Measurements from ENCODE around the gene ORC6.

ORC6 gene

GRCh38 chr16:46712911-46713310 lies 23.5 kb downstream of the ORC6 start:
- no peak for DNase-seq (ENCODE audit: low read depth)
- no peak for TF ChIP-seq CTCF (IDR thresholded peaks at IDR 0.05; ENCODE audit: low read depth, low read length, missing control alignments)
- no peak overlapping the region for H3K4me3 ChIP-seq (ENCODE audit: low read depth, low read length)

DNA sequence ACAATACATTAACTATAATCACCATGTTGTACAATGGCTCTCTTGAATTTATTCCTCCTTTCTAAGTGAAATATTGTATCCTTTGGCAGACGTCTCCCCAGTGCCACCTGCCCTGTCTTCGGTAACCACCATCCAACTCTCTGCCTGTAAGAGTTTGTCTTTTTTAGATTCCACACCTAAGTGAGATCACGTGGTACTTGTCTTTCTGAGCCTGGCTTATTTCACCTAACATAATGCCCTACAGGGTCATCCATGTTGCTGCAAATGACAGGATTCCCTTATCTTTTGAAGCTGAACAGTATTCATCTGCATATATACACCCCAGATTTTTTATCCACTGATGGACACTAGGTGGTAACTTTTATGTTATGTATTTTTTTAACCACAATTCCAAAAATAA lies 24.2 kb downstream of the ORC6 start:
- no peak for DNase-seq (ENCODE audit: low read depth)
- H3K4me3 ChIP-seq (ENCODE audit: low read depth, low read length): no peak overlapping the region
- TF ChIP-seq CTCF (IDR thresholded peaks at IDR 0.05; ENCODE audit: low read depth, low read length, missing control alignments): no peak

DNA sequence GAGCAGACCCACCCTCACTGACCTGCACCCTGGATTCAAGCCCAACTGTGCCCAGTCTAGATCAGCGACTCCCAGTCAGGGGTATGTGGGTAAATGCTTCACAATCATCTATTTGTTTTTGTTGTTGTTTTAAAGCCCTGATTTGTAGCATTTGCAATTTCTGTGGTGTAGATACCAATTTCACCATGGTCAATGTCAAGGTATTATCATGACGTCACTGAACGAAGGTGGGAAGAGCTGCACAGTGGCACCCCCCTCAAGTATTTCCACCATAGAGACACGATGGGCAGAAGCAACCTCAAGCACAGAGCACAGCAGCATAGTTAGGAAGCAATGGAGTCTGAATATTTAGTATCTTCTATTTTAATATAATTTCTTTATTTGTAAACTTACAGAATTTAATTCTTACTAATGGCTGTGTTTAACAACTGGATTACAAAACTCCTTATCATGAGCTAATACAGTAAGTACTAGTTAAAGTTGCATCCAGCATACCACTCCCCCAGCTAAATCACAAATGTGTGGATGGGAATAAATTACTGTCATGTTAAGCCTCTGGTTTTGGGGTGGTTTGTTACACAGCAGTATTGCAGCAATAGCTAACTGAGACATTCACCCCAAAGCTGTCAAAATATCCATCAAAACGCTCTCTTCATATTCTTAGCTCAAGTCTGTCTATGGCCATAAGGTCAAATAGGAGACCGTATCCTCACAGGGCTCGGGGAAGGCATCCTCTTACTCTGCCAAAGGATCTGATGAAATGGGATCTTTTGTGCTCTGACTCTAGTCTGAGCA lies 25.5 kb downstream of the ORC6 start:
- H3K4me3 ChIP-seq (ENCODE audit: low read depth, low read length): no peak overlapping the region
- DNase-seq (ENCODE audit: low read depth): no peak
- no peak for TF ChIP-seq CTCF (IDR thresholded peaks at IDR 0.05; ENCODE audit: low read depth, low read length, missing control alignments)

DNA sequence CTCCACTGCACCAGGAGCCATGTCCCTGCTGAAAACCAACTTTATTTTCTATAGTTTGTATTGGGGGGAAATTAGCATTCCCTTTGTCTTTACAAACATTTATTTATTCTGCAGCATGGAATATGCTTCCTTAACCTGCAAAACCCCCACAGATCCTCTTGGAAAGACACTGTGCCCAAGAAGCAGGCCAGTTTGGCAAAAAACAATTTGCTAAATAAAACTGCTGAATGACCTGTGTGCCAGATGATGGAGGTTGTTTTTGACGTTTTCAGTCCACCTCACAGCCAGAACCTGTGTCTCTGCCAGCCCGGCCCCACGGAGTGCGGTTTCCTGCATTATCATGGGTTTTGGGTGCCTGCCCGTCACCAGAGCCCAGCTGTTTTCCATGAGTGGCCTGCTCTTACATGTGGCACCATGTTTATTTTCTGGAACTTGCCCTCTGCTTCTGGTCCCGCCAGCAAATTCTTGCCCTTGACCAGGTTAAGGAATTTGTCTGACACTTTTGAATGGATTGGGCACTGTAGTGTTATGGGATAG lies 26.4 kb downstream of the ORC6 start:
- H3K4me3 ChIP-seq (ENCODE audit: low read depth, low read length): no peak overlapping the region
- no peak for DNase-seq (ENCODE audit: low read depth)

GRCh38 chr16:46717692-46718091 lies 28.2 kb downstream of the ORC6 start:
- H3K4me3 ChIP-seq (ENCODE audit: low read depth, low read length): no peak overlapping the region
- no peak for TF ChIP-seq CTCF (IDR thresholded peaks at IDR 0.05; ENCODE audit: low read depth, low read length, missing control alignments)
- DNase-seq (ENCODE audit: low read depth): no peak

More for the DNA sequence above, 26.4 kb downstream of the ORC6 start:
- TF ChIP-seq CTCF (IDR thresholded peaks at IDR 0.05; ENCODE audit: low read depth, low read length, missing control alignments): no peak

DNA sequence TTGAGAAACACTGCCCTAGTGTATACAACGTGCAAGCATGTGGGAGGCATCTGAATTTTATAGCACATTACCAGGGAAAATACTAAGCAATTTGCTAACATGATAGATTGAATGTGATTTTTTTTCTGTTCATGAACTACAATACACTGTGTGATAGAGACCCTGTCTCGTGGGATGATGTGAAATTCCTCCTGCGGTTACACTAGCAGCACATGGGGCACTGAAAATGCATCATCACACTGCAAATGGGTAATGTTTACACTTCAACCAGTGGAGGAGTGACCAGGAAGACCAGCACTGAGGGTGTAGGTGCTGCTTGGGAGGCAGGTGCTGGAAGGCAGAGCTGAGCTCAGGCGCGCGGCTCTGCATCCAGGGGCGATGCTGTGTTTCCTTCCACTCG lies 28.8 kb downstream of the ORC6 start:
- no peak for DNase-seq (ENCODE audit: low read depth)
- no peak for TF ChIP-seq CTCF (IDR thresholded peaks at IDR 0.05; ENCODE audit: low read depth, low read length, missing control alignments)
- no peak overlapping the region for H3K4me3 ChIP-seq (ENCODE audit: low read depth, low read length)

DNA sequence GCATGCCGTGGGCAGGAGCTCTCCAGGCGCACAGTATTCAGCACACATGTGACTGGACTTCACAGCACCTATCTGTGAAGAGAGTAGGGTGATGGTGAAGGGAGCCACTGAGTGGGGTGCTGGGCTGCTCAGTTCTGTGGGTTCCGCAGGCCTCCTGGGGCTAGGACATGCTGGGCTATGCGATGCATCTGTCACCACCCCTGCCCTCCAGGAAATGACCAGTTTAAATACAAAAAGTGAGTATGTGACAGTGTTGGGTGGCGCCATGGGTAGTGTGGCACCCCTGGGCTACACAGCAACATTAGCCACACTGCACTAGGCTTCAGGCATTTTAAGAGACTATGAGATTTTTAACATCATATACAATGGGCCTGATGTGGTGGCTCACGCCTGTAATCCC lies 30.1 kb downstream of the ORC6 start:
- H3K4me3 ChIP-seq (ENCODE audit: low read depth, low read length): no peak overlapping the region
- no peak for TF ChIP-seq CTCF (IDR thresholded peaks at IDR 0.05; ENCODE audit: low read depth, low read length, missing control alignments)
- DNase-seq (ENCODE audit: low read depth): no peak
